Measurements from ENCODE around the gene RABEP1. TPM values are rescaled to one million over a fixed set of nuclear protein-coding genes. Genes with fewer than 3 reads are reported as not detected.

RABEP1 gene
- total and polyA plus RNA-seq, 2 donors from 2014 or later = 21.1 to 47.6 TPM

GRCh38 chr17:5260542-5260941 lies 21.5 kb upstream of the RABEP1 start:
- Histone ChIP-seq H3K27me3 (ENCODE audit: control insufficient read depth, insufficient read depth, low read length) (no peaks in the 10 kb centered on the region), H3K4me3 (ENCODE audit: low read length in 3 of 3) (no peak overlapping the region), H3K36me3 (ENCODE audit: control insufficient read depth in 2 of 3, insufficient read depth in 3 of 3, low read length in 3 of 3) (no peaks in the 10 kb centered on the region), H3K9ac (ENCODE audit: low read length in 3 of 3) (no peak overlapping the region), H3K9me3 (ENCODE audit: control insufficient read depth in 2 of 3, insufficient read depth in 1 of 3, low read length in 3 of 3) (no peaks in the 10 kb centered on the region), H3K4me1 (ENCODE audit: control insufficient read depth in 2 of 3, insufficient read depth in 2 of 3, low read depth in 1 of 3, low read length in 3 of 3) (no peaks in the 10 kb centered on the region), H3K27ac (ENCODE audit: low read depth in 2 of 2, low read length in 2 of 2) (no peak overlapping the region)
- intact Hi-C loops (cut with DNase I) = no loop called here
- FAIRE-seq (no peak), DNase-seq (no peak)
- TF ChIP-seq, protein P1, sequence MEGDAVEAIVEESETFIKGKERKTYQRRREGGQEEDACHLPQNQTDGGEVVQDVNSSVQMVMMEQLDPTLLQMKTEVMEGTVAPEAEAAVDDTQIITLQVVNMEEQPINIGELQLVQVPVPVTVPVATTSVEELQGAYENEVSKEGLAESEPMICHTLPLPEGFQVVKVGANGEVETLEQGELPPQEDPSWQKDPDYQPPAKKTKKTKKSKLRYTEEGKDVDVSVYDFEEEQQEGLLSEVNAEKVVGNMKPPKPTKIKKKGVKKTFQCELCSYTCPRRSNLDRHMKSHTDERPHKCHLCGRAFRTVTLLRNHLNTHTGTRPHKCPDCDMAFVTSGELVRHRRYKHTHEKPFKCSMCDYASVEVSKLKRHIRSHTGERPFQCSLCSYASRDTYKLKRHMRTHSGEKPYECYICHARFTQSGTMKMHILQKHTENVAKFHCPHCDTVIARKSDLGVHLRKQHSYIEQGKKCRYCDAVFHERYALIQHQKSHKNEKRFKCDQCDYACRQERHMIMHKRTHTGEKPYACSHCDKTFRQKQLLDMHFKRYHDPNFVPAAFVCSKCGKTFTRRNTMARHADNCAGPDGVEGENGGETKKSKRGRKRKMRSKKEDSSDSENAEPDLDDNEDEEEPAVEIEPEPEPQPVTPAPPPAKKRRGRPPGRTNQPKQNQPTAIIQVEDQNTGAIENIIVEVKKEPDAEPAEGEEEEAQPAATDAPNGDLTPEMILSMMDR (IDR thresholded peaks at IDR 0.05; ENCODE audit: borderline replicate concordance, extremely low read depth, insufficient read depth) = no peak

DNA sequence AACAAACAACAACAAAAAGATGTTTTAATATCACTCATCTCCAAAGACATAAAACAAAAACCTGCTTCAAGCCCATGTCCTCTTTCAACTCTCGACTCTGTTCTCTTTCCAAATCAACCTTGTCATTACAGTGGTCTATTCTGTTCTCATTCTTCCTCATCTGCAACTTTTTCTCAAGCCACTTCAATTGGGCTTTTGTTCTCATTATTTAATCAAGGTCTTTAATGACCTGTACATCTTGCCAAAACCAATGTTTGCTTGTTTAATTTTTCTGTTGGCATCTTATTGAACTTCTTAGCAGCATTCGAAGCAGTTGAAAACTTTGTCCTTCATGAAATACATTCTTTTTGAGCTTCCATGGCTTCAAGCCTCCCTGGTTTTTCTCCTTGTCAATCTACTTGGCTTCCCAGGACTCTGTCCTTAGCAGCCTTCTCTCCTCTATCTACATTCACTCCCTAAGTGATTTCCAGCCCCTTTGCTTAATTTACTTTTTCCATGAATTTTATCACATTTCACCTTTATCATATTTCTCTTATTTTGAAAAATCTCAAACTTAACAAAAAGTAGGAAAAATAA lies 19.6 kb upstream of the RABEP1 start:
- Histone ChIP-seq H3K4me1 (ENCODE audit: control insufficient read depth in 2 of 3, insufficient read depth in 2 of 3, low read depth in 1 of 3, low read length in 3 of 3) (no peaks in the 10 kb centered on the region), H3K27ac (ENCODE audit: low read depth in 2 of 2, low read length in 2 of 2) (no peak overlapping the region), H3K36me3 (ENCODE audit: control insufficient read depth in 2 of 3, insufficient read depth in 3 of 3, low read length in 3 of 3) (no peaks in the 10 kb centered on the region), H3K9me3 (ENCODE audit: control insufficient read depth in 2 of 3, insufficient read depth in 1 of 3, low read length in 3 of 3) (no peaks in the 10 kb centered on the region), H3K9ac (ENCODE audit: low read length in 3 of 3) (no peak overlapping the region), H3K27me3 (ENCODE audit: control insufficient read depth, insufficient read depth, low read length) (no peaks in the 10 kb centered on the region), H3K4me3 (ENCODE audit: low read length in 3 of 3) (no peak overlapping the region)
- no peak for FAIRE-seq
- no peak for DNase-seq
- intact Hi-C loops (cut with DNase I) = no loop called here
- TF ChIP-seq, protein P1 (IDR thresholded peaks at IDR 0.05; ENCODE audit: borderline replicate concordance, extremely low read depth, insufficient read depth) = no peak

GRCh38 chr17:5263441-5263840 lies 18.6 kb upstream of the RABEP1 start:
- TF ChIP-seq, protein P1 (IDR thresholded peaks at IDR 0.05; ENCODE audit: borderline replicate concordance, extremely low read depth, insufficient read depth) = no peak
- Histone ChIP-seq H3K4me1 (ENCODE audit: control insufficient read depth in 2 of 3, insufficient read depth in 2 of 3, low read depth in 1 of 3, low read length in 3 of 3) (no peaks in the 10 kb centered on the region), H3K4me3 (ENCODE audit: low read length in 3 of 3) (no peak overlapping the region), H3K27ac (ENCODE audit: low read depth in 2 of 2, low read length in 2 of 2) (no peak overlapping the region), H3K27me3 (ENCODE audit: control insufficient read depth, insufficient read depth, low read length) (no peaks in the 10 kb centered on the region), H3K9ac (ENCODE audit: low read length in 3 of 3) (no peak overlapping the region), H3K36me3 (ENCODE audit: control insufficient read depth in 2 of 3, insufficient read depth in 3 of 3, low read length in 3 of 3) (no peaks in the 10 kb centered on the region), H3K9me3 (ENCODE audit: control insufficient read depth in 2 of 3, insufficient read depth in 1 of 3, low read length in 3 of 3) (no peaks in the 10 kb centered on the region)
- DNase-seq (no peak), FAIRE-seq (no peak)
- intact Hi-C loops (cut with DNase I) = no loop called here

DNA sequence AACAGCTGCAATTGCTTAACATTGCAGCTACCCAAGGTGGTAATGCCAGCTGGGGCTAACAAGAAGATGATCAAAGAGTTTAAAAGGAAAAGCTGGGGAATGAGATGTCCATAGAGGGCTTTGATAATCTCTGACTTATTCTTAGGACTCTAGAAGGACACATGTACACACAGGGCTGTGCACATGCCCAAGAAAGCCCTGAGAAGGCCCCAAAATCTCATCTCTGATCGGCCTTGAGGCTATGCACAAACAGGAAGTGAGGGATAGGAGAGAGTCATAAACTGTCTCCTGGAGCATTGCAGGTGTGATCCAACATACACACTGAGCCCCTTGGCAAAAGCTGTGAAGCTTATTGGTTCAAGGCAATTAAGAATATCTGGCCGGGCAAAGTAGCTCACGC lies 17.2 kb upstream of the RABEP1 start:
- Histone ChIP-seq H3K4me3 (ENCODE audit: low read length in 3 of 3) (no peak overlapping the region), H3K9ac (ENCODE audit: low read length in 3 of 3) (no peak overlapping the region), H3K27ac (ENCODE audit: low read depth in 2 of 2, low read length in 2 of 2) (no peak overlapping the region), H3K4me1 (ENCODE audit: control insufficient read depth in 2 of 3, insufficient read depth in 2 of 3, low read depth in 1 of 3, low read length in 3 of 3) (no peaks in the 10 kb centered on the region), H3K27me3 (ENCODE audit: control insufficient read depth, insufficient read depth, low read length) (no peaks in the 10 kb centered on the region), H3K36me3 (ENCODE audit: control insufficient read depth in 2 of 3, insufficient read depth in 3 of 3, low read length in 3 of 3) (no peaks in the 10 kb centered on the region), H3K9me3 (ENCODE audit: control insufficient read depth in 2 of 3, insufficient read depth in 1 of 3, low read length in 3 of 3) (no peaks in the 10 kb centered on the region)
- DNase-seq = no peak
- FAIRE-seq = no peak
- intact Hi-C loops (cut with DNase I) = no loop called here
- TF ChIP-seq, protein P1 (IDR thresholded peaks at IDR 0.05; ENCODE audit: borderline replicate concordance, extremely low read depth, insufficient read depth) = no peak
